Vagina (tissue), 2 donors: ENCODE results near the gene CAMK2A. TPM values are rescaled to one million over a fixed set of nuclear protein-coding genes. Genes with fewer than 3 reads are reported as not detected.

Experiments
- DNase-seq, 2 donors: peaks; one replicate each; pipeline ENCODE4 v3.0.0-alpha.2; 2017; ENCODE audit errors: extremely low spot score in 2 of 2
- H3K27ac ChIP-seq: fragments of 200-600 bp; sonication (generic); one replicate; pipeline ENCODE4 v1.5.1; 2019
- H3K27me3 ChIP-seq: fragments of 200-600 bp; sonication (generic); one replicate; pipeline ENCODE4 v1.5.1; 2019
- H3K36me3 ChIP-seq, 2 donors: fragments of 200-600 bp; sonication (generic); one replicate each; pipeline ENCODE4 v1.5.1; 2017 to 2019
- H3K4me1 ChIP-seq: fragments of 200-600 bp; sonication (generic); one replicate; pipeline ENCODE4 v1.5.1; 2019
- H3K4me3 ChIP-seq, 2 donors: fragments of 200-600 bp; sonication (generic); 1 replicate in 1 of 2; 2 replicates in 1 of 2; pipeline ENCODE4 v1.5.1; 2016 to 2019
- H3K9me3 ChIP-seq: fragments of 200-600 bp; sonication (generic); one replicate; pipeline ENCODE4 v1.5.1; 2019
- POLR2A ChIP-seq, 2 donors: fragments of 450-650 bp; IDR thresholded peaks; one replicate each; pipeline ENCODE4 v1.6.1; 2017; ENCODE audit warnings: antibody characterized with exemption in 2 of 2, mild to moderate bottlenecking in 2 of 2, moderate library complexity in 2 of 2
- POLR2AphosphoS5 ChIP-seq, 2 donors: sonication (generic); formaldehyde crosslinking; IDR thresholded peaks; one replicate each; pipeline ENCODE4 v1.9.0; 2017; ENCODE audit warnings: antibody characterized with exemption in 2 of 2, mild to moderate bottlenecking in 2 of 2, low read depth in 1 of 2; ENCODE audit not compliant: insufficient read depth in 1 of 2
- intact Hi-C: fragments of 100-400 bp; cut with DNase I; formaldehyde crosslinking; loops from one replicate; pipeline ENCODE4 v1.15.1; 2023
- total RNA-seq: library from RNA; depleted of rRNA; stranded (reverse); fragments of >200 nt; gene quantifications from one replicate; pipeline ENCODE4 v1.2.3, GENCODE V29; 2016
- TF ChIP-seq, protein P1 (sequence below), 3 experiments: fragments of 450-650 bp in 2 of 3; fragments of 200-600 bp in 1 of 3; sonication (generic) in 1 of 3; IDR thresholded peaks; one replicate each; pipeline ENCODE4 v1.5.1; 2017 to 2019; ENCODE audit warnings: antibody characterized with exemption in 3 of 3, mild to moderate bottlenecking in 2 of 3, moderate library complexity in 2 of 3

The CAMK2A gene
- total RNA-seq, 1 donor from 2014 or later = 0.49 TPM

- Histone ChIP-seq H3K4me3 (no peak overlapping the region), H3K36me3 (no peaks in the 10 kb centered on the region), H3K4me1 (peaks cover 9% of the 10 kb centered on the region), H3K9me3 (no peaks in the 10 kb centered on the region), H3K27ac (no peak overlapping the region), H3K27me3 (no peaks in the 10 kb centered on the region)
- intact Hi-C loops = no loop called here
- no peak for DNase-seq
- TF ChIP-seq POLR2A (IDR thresholded peaks at IDR 0.05) = no peak
- TF ChIP-seq, protein P1, sequence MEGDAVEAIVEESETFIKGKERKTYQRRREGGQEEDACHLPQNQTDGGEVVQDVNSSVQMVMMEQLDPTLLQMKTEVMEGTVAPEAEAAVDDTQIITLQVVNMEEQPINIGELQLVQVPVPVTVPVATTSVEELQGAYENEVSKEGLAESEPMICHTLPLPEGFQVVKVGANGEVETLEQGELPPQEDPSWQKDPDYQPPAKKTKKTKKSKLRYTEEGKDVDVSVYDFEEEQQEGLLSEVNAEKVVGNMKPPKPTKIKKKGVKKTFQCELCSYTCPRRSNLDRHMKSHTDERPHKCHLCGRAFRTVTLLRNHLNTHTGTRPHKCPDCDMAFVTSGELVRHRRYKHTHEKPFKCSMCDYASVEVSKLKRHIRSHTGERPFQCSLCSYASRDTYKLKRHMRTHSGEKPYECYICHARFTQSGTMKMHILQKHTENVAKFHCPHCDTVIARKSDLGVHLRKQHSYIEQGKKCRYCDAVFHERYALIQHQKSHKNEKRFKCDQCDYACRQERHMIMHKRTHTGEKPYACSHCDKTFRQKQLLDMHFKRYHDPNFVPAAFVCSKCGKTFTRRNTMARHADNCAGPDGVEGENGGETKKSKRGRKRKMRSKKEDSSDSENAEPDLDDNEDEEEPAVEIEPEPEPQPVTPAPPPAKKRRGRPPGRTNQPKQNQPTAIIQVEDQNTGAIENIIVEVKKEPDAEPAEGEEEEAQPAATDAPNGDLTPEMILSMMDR (IDR thresholded peaks at IDR 0.05) = no peak
- TF ChIP-seq POLR2AphosphoS5 (IDR thresholded peaks at IDR 0.05; ENCODE audit: insufficient read depth in 1 of 2, low read depth in 1 of 2) = no peak
Observed at GRCh38 chr5:150325426-150325825, 35.9 kb upstream of the CAMK2A start.

DNA sequence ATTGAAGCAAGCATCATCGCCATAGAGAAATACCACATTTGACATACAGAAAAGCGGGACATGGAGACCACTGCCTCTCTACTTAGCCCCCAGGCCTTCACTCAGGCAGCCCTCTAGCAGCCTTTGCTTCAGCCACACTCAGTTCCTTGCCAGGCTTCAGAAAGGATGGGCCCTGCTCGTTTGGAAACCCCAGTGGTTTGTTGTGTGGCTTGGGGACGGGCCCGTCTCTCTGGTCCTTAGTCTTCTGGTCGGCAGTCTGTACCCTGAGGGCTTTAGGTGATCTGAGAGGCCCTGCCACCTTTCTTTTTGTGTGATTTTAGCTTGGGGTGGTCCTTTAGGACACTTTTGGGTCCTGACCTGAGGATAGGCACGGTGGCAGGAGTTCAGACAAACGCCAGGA is 34.2 kb upstream of the CAMK2A start:
- peaks cover 24% of the 10 kb centered on the region for H3K4me1 ChIP-seq
- no peak for DNase-seq
- intact Hi-C loops = no loop called here
- H3K4me3 ChIP-seq = no peak overlapping the region
- no peaks in the 10 kb centered on the region for H3K36me3 ChIP-seq
- no peaks in the 10 kb centered on the region for H3K27me3 ChIP-seq
- TF ChIP-seq POLR2AphosphoS5 (IDR thresholded peaks at IDR 0.05; ENCODE audit: insufficient read depth in 1 of 2, low read depth in 1 of 2) (no peak), POLR2A (IDR thresholded peaks at IDR 0.05) (no peak)
- TF ChIP-seq, protein P1 (IDR thresholded peaks at IDR 0.05) = no peak
- H3K27ac ChIP-seq = no peak overlapping the region
- H3K9me3 ChIP-seq = no peaks in the 10 kb centered on the region

- no peak for DNase-seq
- Histone ChIP-seq H3K4me3 (no peak overlapping the region), H3K27ac (no peak overlapping the region), H3K27me3 (no peaks in the 10 kb centered on the region), H3K9me3 (no peaks in the 10 kb centered on the region), H3K4me1 (peaks cover 31% of the 10 kb centered on the region), H3K36me3 (no peaks in the 10 kb centered on the region)
- no peak for TF ChIP-seq POLR2A (IDR thresholded peaks at IDR 0.05)
- intact Hi-C loops = no loop called here
Observed at GRCh38 chr5:150323092-150323491, 33.5 kb upstream of the CAMK2A start.

GRCh38 chr5:150322202-150322601 is 32.6 kb upstream of the CAMK2A start:
- Histone ChIP-seq H3K36me3 (no peaks in the 10 kb centered on the region), H3K27me3 (no peaks in the 10 kb centered on the region), H3K4me3 (no peak overlapping the region), H3K4me1 (peaks cover 33% of the 10 kb centered on the region), H3K27ac (no peak overlapping the region), H3K9me3 (no peaks in the 10 kb centered on the region)
- intact Hi-C loops = no loop called here
- DNase-seq = no peak
- TF ChIP-seq, protein P1 (IDR thresholded peaks at IDR 0.05) = no peak
- TF ChIP-seq POLR2AphosphoS5 (IDR thresholded peaks at IDR 0.05; ENCODE audit: insufficient read depth in 1 of 2, low read depth in 1 of 2) = no peak
- TF ChIP-seq POLR2A (IDR thresholded peaks at IDR 0.05) = no peak

DNA sequence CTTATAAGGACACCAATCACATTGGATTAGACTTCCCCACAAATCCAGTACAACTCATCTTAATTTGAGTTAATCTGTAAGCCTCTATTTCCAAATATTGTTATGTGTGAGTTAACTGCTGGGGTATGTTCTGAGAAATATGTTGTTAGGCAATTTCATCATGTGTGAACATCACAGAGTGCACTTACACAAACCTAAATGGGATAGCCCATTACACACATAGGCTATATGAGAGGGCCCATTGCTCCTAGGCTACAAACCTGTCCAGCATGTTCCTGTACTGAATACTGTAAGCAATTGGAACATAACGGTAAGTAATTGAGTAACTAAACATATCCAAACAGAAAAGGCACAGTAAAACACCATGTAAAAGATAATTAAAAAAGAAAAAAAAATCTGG is 32.2 kb upstream of the CAMK2A start:
- TF ChIP-seq POLR2A (IDR thresholded peaks at IDR 0.05) (no peak), POLR2AphosphoS5 (IDR thresholded peaks at IDR 0.05; ENCODE audit: insufficient read depth in 1 of 2, low read depth in 1 of 2) (no peak)
- TF ChIP-seq, protein P1 (IDR thresholded peaks at IDR 0.05) = no peak
- no peaks in the 10 kb centered on the region for H3K36me3 ChIP-seq
- H3K27me3 ChIP-seq = no peaks in the 10 kb centered on the region
- DNase-seq = no peak
- intact Hi-C loops = no loop called here
- no peaks in the 10 kb centered on the region for H3K9me3 ChIP-seq
- H3K4me3 ChIP-seq = no peak overlapping the region
- no peak overlapping the region for H3K27ac ChIP-seq
- peaks cover 37% of the 10 kb centered on the region for H3K4me1 ChIP-seq

DNA sequence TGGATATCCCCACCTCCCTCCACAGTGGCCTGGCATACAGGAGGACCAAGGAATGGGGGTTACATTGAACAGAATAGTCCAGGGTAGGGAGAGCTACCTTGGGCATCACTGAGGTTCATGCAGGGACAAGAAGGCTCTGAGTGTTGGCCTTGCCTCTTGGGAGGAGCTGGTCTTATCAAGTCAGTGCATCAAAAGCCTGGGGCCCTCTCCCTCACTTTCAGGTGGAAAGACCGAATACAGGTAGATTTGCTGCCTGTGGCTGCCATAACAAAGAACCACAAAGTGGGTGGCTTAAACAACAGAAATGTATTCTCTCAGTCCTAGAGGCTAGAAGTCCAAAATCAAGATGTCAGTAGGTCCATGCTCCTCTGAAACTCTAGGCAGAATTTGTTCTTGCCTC is 31.6 kb upstream of the CAMK2A start:
- Histone ChIP-seq H3K9me3 (no peaks in the 10 kb centered on the region), H3K27me3 (no peaks in the 10 kb centered on the region), H3K36me3 (no peaks in the 10 kb centered on the region), H3K27ac (no peak overlapping the region), H3K4me3 (no peak overlapping the region), H3K4me1 (peaks cover 39% of the 10 kb centered on the region)
- intact Hi-C loops = no loop called here
- no peak for TF ChIP-seq POLR2A (IDR thresholded peaks at IDR 0.05)
- no peak for DNase-seq
